ENCODE results near the gene GPR78. TPM values are rescaled to one million over a fixed set of nuclear protein-coding genes. Genes with fewer than 3 reads are reported as not detected.
"Not testable (repeated sequence)": the region's sequence is repeated elsewhere in the genome, so short reads cannot be mapped to it uniquely, and the experiment has no call there.

The GPR78 gene
- total and polyA plus RNA-seq, 2 donors (not counting 1 experiment from before 2014, with no cell fraction given) = 0.20 to 0.33 TPM

- DNase-seq (ENCODE audit: low read depth in 2 of 2); H3K9me3 ChIP-seq (ENCODE audit: control insufficient read depth, insufficient read depth, low read depth, low read length); H3K27ac ChIP-seq (ENCODE audit: insufficient read depth, low read length); H3K4me1 ChIP-seq (ENCODE audit: control insufficient read depth, extremely low read depth, insufficient read depth, low read length); H4K20me1 ChIP-seq (ENCODE audit: control insufficient read depth, extremely low read depth, insufficient read depth, low read length); H3K4me3 ChIP-seq (replicated peaks in 1 of 4; ENCODE audit: control extremely low read depth in 1 of 4, insufficient read depth in 1 of 4, low read depth in 3 of 4, low read length in 4 of 4); H3K9ac ChIP-seq (ENCODE audit: insufficient read depth, low read length); H3K27me3 ChIP-seq (ENCODE audit: control insufficient read depth, insufficient read depth, low read length); H3K36me3 ChIP-seq (ENCODE audit: control insufficient read depth, insufficient read depth, low read length); H3K79me2 ChIP-seq (ENCODE audit: control insufficient read depth, insufficient read depth, low read length); H2AFZ ChIP-seq (ENCODE audit: low read length); H3K4me2 ChIP-seq (ENCODE audit: extremely low read depth, insufficient read depth, low read length): not testable (repeated sequence)
Measured at GRCh38 chr4:8624601-8625272, 44.5 kb downstream of the GPR78 start.

DNA sequence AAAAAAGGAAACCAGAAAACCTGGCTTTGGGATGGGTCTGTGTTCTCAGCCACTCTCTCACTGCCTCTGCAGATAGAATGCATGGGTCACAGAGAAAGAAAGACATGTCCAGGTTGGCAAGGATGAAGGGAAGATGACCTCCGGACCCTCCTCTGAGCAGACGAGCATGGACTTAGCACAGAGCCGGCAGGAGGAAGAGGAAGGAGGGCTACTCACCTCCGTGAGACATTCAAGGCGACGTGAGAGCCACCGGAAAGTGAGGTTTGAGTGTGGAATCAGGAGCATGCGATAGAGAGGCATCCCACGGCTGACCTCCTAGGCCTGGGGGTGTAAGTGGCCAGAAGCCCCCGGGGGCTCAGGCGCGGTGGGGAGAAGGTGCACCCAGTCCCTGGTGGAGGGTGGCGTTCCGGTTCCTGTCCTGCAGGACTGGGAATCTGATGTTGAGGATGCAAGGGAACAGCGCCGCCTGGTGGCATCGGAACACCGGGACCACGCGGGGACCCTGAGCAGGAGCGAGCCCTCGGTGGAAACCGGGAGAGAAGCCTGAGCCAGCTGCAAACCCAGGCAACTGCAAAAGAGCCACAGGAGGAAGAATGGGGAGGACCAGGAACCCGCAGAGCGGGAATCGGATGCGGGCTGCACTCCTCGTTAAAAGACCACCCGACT is 50.2 kb downstream of the GPR78 start:
- not testable (repeated sequence) for H3K79me2 ChIP-seq (ENCODE audit: control insufficient read depth, insufficient read depth, low read length); H3K36me3 ChIP-seq (ENCODE audit: control insufficient read depth, insufficient read depth, low read length); H3K4me2 ChIP-seq (ENCODE audit: extremely low read depth, insufficient read depth, low read length); H3K4me1 ChIP-seq (ENCODE audit: control insufficient read depth, extremely low read depth, insufficient read depth, low read length); H3K9ac ChIP-seq (ENCODE audit: insufficient read depth, low read length); H3K27me3 ChIP-seq (ENCODE audit: control insufficient read depth, insufficient read depth, low read length); H3K9me3 ChIP-seq (ENCODE audit: control insufficient read depth, insufficient read depth, low read depth, low read length); H3K27ac ChIP-seq (ENCODE audit: insufficient read depth, low read length); H2AFZ ChIP-seq (ENCODE audit: low read length); DNase-seq (ENCODE audit: low read depth in 2 of 2); H4K20me1 ChIP-seq (ENCODE audit: control insufficient read depth, extremely low read depth, insufficient read depth, low read length); H3K4me3 ChIP-seq (replicated peaks in 1 of 4; ENCODE audit: control extremely low read depth in 1 of 4, insufficient read depth in 1 of 4, low read depth in 3 of 4, low read length in 4 of 4)

- H2AFZ ChIP-seq (ENCODE audit: low read length); DNase-seq (ENCODE audit: low read depth in 2 of 2); H3K36me3 ChIP-seq (ENCODE audit: control insufficient read depth, insufficient read depth, low read length); H3K4me3 ChIP-seq (replicated peaks in 1 of 4; ENCODE audit: control extremely low read depth in 1 of 4, insufficient read depth in 1 of 4, low read depth in 3 of 4, low read length in 4 of 4); H3K27ac ChIP-seq (ENCODE audit: insufficient read depth, low read length); H3K27me3 ChIP-seq (ENCODE audit: control insufficient read depth, insufficient read depth, low read length); H3K9ac ChIP-seq (ENCODE audit: insufficient read depth, low read length); H3K9me3 ChIP-seq (ENCODE audit: control insufficient read depth, insufficient read depth, low read depth, low read length); H3K4me2 ChIP-seq (ENCODE audit: extremely low read depth, insufficient read depth, low read length); H3K79me2 ChIP-seq (ENCODE audit: control insufficient read depth, insufficient read depth, low read length); H3K4me1 ChIP-seq (ENCODE audit: control insufficient read depth, extremely low read depth, insufficient read depth, low read length); H4K20me1 ChIP-seq (ENCODE audit: control insufficient read depth, extremely low read depth, insufficient read depth, low read length): not testable (repeated sequence)
Measured at GRCh38 chr4:8631896-8632295, 51.7 kb downstream of the GPR78 start.

DNA sequence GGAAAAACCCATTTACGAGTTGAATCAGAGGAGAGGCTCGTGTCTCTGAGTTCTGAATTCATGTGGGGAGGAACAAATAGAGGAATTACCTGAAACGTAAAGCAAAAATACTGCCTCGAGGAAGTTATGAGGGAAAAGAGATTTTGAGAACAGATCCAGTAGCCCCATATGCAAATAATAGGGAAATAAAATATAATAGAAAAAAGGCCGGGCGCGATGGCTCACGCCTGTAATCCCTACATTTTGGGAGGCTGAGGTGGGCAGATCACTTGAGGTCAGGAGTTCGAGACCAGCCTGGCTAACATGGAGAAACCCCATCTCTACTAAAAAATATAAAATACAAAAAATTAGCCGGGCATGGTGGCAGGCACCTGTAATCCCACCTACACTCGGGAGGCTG is 54.6 kb downstream of the GPR78 start:
- H3K27me3 ChIP-seq (ENCODE audit: control insufficient read depth, insufficient read depth, low read length); H3K9me3 ChIP-seq (ENCODE audit: control insufficient read depth, insufficient read depth, low read depth, low read length); H3K4me2 ChIP-seq (ENCODE audit: extremely low read depth, insufficient read depth, low read length); H3K79me2 ChIP-seq (ENCODE audit: control insufficient read depth, insufficient read depth, low read length); H3K27ac ChIP-seq (ENCODE audit: insufficient read depth, low read length); H2AFZ ChIP-seq (ENCODE audit: low read length); DNase-seq (ENCODE audit: low read depth in 2 of 2); H4K20me1 ChIP-seq (ENCODE audit: control insufficient read depth, extremely low read depth, insufficient read depth, low read length); H3K36me3 ChIP-seq (ENCODE audit: control insufficient read depth, insufficient read depth, low read length); H3K4me3 ChIP-seq (replicated peaks in 1 of 4; ENCODE audit: control extremely low read depth in 1 of 4, insufficient read depth in 1 of 4, low read depth in 3 of 4, low read length in 4 of 4); H3K9ac ChIP-seq (ENCODE audit: insufficient read depth, low read length); H3K4me1 ChIP-seq (ENCODE audit: control insufficient read depth, extremely low read depth, insufficient read depth, low read length): not testable (repeated sequence)

GRCh38 chr4:8635897-8636554 is 55.8 kb downstream of the GPR78 start:
- H3K79me2 ChIP-seq (ENCODE audit: control insufficient read depth, insufficient read depth, low read length); H3K4me2 ChIP-seq (ENCODE audit: extremely low read depth, insufficient read depth, low read length); H3K4me1 ChIP-seq (ENCODE audit: control insufficient read depth, extremely low read depth, insufficient read depth, low read length); H3K4me3 ChIP-seq (replicated peaks in 1 of 4; ENCODE audit: control extremely low read depth in 1 of 4, insufficient read depth in 1 of 4, low read depth in 3 of 4, low read length in 4 of 4); H3K9me3 ChIP-seq (ENCODE audit: control insufficient read depth, insufficient read depth, low read depth, low read length); H3K27ac ChIP-seq (ENCODE audit: insufficient read depth, low read length); H3K36me3 ChIP-seq (ENCODE audit: control insufficient read depth, insufficient read depth, low read length); H4K20me1 ChIP-seq (ENCODE audit: control insufficient read depth, extremely low read depth, insufficient read depth, low read length); H3K9ac ChIP-seq (ENCODE audit: insufficient read depth, low read length); H3K27me3 ChIP-seq (ENCODE audit: control insufficient read depth, insufficient read depth, low read length); H2AFZ ChIP-seq (ENCODE audit: low read length); DNase-seq (ENCODE audit: low read depth in 2 of 2): not testable (repeated sequence)

Other genes starting within 250 kb of the GPR78 start
- 21.6 and 23.8 TPM in 2 replicates for gene ACOX3, start 139.7 kb upstream of the GPR78 start, total RNA-seq
- 6.8 and 8.3 TPM in 2 replicates for gene ACOX3, start 139.7 kb upstream of the GPR78 start, polyA plus RNA-seq
- gene TRMT44, start 139.6 kb upstream of the GPR78 start, total RNA-seq = 12.8 and 14.0 TPM in 2 replicates
- 5.5 and 6.5 TPM in 2 replicates for gene TRMT44, start 139.6 kb upstream of the GPR78 start, polyA plus RNA-seq
- 7.1 and 20.8 TPM in 2 replicates for gene CPZ, start 12.4 kb downstream of the GPR78 start, total RNA-seq
- gene CPZ, start 12.4 kb downstream of the GPR78 start, polyA plus RNA-seq = 1.0 and 24.4 TPM in 2 replicates

Measured in fibroblast of lung (primary cell).